GM18861 (cell line): ENCODE data around the gene SLC7A6OS.

ENCODE experiments used
- ATAC-seq: cut with Tn5 transposase; IDR thresholded peaks from one replicate; pipeline ENCODE4 v1.9.1; 2021; ENCODE audit not compliant: unreplicated experiment

The SLC7A6OS gene

DNA sequence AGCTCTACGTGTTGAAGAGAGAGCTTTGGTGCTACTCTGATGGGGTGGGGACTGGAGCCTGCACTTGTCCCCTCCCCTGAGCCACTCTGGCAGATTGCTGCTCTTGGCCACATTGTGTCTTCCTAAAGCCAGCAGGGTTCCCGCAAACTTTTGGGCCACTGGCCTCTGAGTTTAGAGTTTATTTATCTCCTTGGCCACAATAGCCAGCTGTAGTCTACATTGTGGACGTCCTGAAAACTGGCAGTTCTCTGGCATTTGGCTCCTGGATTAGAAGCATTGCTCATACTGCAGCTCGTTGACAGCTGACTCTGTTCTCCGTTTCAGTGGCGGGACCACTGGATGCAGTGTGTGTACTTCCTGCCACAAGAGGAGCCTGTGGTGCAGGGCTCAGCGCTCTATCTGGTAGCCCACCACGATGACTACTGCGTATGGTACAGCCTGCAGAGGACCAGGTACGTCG is 34.6 kb upstream of the SLC7A6OS start:
- no peak for ATAC-seq

DNA sequence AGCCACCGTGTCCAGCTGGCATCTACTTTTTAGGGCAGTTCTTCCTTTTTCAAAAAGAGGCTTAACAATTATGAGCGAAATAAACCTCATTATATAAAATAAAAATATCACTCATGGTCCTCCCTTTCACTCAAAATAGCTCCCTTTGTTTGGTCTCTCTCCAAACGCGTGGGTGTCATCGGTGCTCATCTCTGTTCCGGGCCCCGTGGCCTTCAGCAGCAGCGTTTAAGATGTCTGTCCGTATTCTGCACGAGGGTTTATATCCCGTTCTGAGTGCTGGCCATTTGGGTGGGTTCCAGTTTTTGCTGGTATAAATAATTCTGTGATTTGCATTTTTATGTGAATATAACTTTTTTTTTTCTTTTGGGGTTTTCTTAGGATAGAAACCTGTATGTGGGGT is 33.5 kb upstream of the SLC7A6OS start:
- no peak for ATAC-seq

GRCh38 chr16:68343137-68343536 is 32.4 kb upstream of the SLC7A6OS start:
- ATAC-seq, result no peak

- no peak for ATAC-seq
Measured at GRCh38 chr16:68342620-68343019, 31.9 kb upstream of the SLC7A6OS start.

- no peak for ATAC-seq
Measured at GRCh38 chr16:68339214-68339613, 28.5 kb upstream of the SLC7A6OS start.

DNA sequence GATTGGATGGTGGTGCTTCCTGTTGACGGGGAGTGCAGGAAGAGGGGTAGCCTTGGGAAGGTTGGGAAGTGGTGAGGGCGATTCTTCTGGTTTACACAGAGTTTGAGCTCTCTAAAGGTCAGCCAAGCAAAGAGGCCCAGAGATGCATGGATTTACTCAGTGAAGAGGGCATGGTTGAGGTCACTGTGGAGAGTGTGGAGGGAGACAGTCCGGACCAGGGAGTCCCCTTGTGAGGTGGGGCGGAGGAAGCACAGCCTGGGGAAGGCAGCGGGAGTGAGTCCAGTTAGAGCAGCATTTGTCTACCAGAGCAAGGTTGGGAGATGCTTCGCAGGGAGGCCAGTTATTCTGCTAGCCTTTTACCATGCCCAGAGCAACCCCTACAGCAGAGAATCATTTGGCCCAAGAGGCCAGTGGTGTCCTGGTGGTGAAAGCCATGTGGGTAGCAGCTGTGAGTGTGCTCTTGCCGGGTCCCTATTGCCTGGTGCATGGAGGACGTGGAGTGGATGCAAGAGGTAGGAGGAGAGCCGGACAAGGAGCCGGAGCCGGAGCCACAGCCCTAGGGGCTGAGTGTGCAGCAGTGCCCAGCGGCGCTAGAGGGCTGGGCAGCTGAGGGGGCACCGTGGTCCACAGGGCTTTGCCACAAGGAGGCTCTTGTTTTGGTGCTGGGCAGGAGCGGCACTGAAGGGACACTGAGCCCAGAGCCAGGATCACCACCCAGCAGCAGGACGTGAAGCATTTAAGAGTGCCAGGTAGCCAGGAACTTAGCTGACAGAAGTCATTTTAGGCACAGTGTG is 27.8 kb upstream of the SLC7A6OS start:
- no peak for ATAC-seq

GRCh38 chr16:68335175-68335574 is 24.4 kb upstream of the SLC7A6OS start:
- ATAC-seq, result no peak

- ATAC-seq, result no peak
Measured at GRCh38 chr16:68332411-68333121, 21.8 kb upstream of the SLC7A6OS start.

DNA sequence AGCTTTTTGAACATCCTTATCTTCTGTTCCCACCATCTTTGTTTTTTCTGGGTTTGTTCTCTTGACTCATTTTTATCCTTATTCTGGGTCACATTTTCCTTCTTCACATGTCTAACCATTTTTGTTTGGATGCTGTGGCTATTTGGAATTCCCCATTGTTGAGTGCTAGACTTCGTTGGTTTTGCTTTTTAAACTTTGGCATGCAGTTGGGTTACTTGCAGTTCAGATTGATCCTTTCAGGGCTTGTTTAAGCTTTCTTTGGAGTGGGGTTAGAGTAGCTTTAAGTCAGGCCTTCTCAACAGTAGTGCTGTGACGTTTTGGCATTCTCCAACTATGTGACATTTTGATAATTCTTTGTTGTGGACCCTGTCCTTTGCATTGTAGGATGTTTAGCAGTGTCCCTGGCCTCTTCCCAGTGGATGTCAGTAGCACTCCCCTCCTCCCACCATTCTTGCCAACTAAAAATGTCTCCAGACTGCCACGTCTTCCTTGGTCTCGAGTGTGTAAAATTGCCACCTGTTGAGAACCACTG is 21.2 kb upstream of the SLC7A6OS start:
- no peak for ATAC-seq

DNA sequence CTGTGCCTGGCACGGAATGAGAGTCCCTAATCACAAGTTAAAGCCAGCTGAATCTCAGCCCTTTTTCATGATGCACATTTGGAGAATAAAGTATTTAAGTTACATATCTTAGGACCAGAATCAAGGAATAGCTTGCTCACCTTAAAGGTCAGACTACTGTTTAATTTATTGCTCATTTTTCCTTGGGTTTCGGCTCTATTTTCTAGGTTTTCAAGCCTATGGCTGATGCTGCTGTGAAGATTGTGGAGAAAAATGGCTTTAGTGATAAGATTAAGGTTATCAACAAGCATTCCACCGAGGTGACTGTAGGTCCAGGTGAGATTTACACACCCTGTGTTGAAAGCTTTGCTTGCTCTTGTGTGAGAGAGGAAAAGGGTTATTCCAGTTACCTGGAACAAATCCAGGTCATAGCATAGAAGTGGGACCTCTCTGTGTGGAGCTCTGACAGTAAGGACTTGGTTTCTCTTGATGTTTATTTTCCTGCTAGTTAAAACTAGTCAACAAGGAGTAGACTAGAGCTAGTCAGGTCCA is 18.2 kb upstream of the SLC7A6OS start:
- ATAC-seq, result peak; percentile 16

DNA sequence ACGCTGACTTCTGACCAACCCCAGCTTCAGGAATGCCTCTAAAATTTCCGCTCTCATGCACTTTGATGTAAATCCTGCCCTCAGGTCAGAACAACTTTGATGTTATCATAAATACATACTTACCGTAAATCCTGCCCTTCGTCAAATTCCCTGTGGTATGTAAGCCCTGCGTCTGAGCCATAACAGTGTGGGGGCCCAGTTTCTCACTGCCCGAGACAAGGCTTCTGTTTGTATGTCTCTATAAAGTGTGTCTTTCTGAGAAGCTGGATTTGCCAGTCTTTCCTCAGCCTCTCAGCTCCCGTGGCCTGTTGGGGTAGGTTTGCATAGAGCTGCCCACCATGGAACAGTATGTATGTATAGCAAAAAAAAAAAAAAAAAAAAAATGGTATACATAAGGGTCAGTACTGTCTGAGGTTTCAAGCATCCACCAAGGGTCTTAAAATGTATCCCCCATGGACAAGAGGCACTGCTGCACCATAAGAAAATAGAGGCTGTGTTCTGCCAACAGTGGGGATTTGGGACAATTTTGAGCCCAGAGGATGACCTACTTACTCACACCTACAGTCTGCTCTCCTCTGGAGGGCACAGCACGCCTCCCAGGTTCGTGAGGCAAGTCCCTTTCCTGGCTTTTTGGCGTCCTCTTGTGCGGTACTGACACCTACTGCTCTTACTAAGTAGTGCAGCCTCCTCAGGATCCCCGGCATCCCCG is 17.6 kb upstream of the SLC7A6OS start:
- ATAC-seq, result peak; percentile 67

DNA sequence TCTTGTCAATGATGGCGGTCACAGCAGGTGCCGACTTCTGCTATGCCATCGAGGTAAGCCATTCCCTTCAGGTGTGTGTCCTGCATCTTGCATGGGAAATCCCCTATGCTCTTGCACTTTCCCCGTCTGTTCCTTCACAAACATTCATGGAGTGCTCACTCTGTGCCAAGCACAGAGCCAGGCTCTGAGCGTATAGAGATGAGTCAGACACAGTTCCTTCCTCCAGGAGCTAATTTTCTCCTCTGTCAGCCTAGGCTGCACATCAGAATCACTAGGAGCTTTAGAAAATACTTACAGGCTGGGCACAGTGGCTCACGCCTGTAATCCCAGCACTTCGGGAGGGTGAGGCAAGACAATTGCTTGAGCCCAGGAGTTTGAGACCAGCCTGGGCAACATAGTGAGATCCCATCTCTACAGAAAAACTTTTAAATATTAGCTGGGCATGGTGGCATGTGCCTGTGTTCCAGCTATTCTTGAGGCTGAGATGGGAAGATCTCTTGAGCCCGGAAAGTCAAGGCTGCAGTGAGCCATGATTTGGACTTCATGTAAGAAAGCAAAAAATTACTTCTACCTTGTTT is 14.1 kb upstream of the SLC7A6OS start:
- ATAC-seq, result no peak

DNA sequence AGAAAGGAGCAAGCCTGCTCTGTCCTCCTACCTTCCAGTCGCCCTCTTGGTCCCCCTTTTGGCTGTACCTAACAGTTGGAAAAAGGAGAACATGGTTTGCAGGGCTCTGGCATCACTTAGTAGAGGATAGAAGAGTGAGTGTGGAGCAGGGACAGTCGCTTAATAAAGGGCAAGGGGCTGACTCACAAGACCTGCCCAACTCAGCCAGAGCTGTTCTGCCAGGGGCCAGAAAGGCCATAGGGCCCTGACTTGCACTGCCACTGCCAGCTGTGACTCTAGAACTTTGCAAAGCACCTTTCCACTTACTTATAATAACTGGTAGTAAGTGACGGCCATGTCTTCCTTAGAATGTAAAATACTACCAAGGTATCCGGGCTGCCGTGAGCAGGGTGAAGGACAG is 13.6 kb upstream of the SLC7A6OS start:
- ATAC-seq, result no peak

GRCh38 chr16:68319185-68319908 is 8.6 kb upstream of the SLC7A6OS start:
- ATAC-seq, result no peak

DNA sequence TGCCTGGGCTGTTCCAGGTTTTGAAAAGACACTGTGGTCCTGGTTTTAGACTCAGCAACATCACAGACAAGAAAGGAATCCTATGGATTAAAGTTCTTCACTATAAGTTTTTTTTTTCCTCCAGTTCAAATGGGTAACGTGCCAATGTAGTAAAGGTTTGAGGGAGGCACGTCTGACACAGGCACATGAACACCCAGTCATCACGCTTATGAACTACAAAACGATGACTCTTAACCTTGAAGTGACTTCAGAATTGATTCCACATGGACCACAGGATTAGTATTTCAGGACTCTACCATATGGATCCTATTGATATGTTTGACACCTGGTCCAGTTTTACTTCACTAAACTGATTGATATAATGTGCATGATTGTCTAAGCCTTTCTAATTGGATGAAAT is 2.4 kb upstream of the SLC7A6OS start:
- no peak for ATAC-seq

- ATAC-seq, result no peak
Measured at GRCh38 chr16:68310437-68310773, 341 bp downstream of the SLC7A6OS start.

GRCh38 chr16:68309799-68310198 is 947 bp downstream of the SLC7A6OS start:
- no peak for ATAC-seq

GRCh38 chr16:68306633-68307032 is 4.1 kb downstream of the SLC7A6OS start:
- ATAC-seq, result no peak

DNA sequence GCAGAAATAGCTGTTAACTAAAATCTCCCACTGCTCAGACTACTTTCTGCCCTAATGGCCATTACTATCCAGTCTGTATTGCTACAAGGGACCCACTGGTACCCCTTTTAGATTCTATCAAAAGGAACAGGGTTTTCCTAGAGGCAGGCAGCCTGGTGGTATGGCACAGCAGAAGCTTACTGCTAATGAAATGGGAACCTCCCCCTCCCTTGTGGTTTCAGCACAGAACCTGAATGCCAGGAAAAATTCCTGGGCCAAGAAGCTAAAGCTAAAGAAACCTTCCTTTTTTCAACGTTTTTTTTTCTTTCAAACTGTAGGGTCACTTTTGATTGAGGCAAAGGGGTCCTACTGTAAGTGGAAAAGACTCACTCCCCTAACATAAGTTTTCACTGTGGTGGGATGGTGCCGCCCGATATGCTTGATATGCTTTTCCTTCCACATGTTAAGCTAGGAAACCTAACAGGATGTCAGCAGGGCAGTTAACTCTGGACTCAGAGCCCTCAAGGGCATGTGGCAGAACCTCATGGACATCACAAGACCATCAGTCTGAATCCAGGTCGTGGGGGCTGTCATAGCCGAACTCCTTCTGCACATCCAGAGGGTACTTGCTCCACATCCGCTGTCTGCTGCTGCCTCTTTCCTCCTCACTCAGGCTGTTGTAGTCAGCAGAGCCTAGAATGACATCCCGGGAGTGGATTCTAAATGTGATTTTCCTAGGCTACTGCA is 9.8 kb downstream of the SLC7A6OS start:
- ATAC-seq, result no peak
